Kidney (tissue), 14 donors: Measurements from ENCODE around the gene ENTPD6. TPM values are rescaled to one million over a fixed set of nuclear protein-coding genes. Genes with fewer than 3 reads are reported as not detected.
A peak's percentile ranks its signal among the peaks of the same experiment; 100 is the strongest.

Experiments used
- DNase-seq, 5 donors: peaks; one replicate each; pipeline ENCODE4 v3.0.0-alpha.2; 2013 to 2020
- FAIRE-seq: peaks from 2 replicates; lab custom pipeline; 2012; peaks lifted over from hg19 to GRCh38; lab: Jason Lieb, UNC
- H3K27ac ChIP-seq, 2 donors: one replicate each; pipeline ENCODE4 v1.7.0; 2013; ENCODE audit warnings: low read depth in 2 of 2, low read length in 2 of 2, inconsistent platforms in 1 of 2
- H3K27me3 ChIP-seq: one replicate; pipeline ENCODE4 v1.7.1; 2013; ENCODE audit warnings: low read length, inconsistent platforms; ENCODE audit not compliant: control insufficient read depth, insufficient read depth
- H3K36me3 ChIP-seq, 3 donors: one replicate each; pipeline versions ENCODE4 v1.7.0 to v1.7.1; 2013; ENCODE audit warnings: low read length in 3 of 3, control low read depth in 1 of 3, inconsistent platforms in 1 of 3; ENCODE audit not compliant: insufficient read depth in 3 of 3, control insufficient read depth in 2 of 3
- H3K4me1 ChIP-seq, 3 donors: one replicate each; pipeline versions ENCODE4 v1.7.0 to v1.7.1; 2013; ENCODE audit warnings: low read length in 3 of 3, inconsistent platforms in 1 of 3, low read depth in 1 of 3; ENCODE audit not compliant: control insufficient read depth in 2 of 3, insufficient read depth in 2 of 3
- H3K4me3 ChIP-seq, 3 donors: one replicate each; pipeline versions ENCODE4 v1.7.0 to v1.8.1; 2013; ENCODE audit warnings: low read length in 3 of 3, control low read depth in 1 of 3, inconsistent platforms in 1 of 3
- H3K9ac ChIP-seq, 3 donors: one replicate each; pipeline versions ENCODE4 v1.7.0 to v1.7.1; 2013; ENCODE audit warnings: low read length in 3 of 3, control low read depth in 1 of 3, inconsistent platforms in 1 of 3
- H3K9me3 ChIP-seq, 3 donors: one replicate each; pipeline versions ENCODE4 v1.7.0 to v1.7.1; 2013; ENCODE audit warnings: low read length in 3 of 3, control low read depth in 1 of 3, inconsistent platforms in 1 of 3; ENCODE audit not compliant: control insufficient read depth in 2 of 3, insufficient read depth in 1 of 3
- intact Hi-C: fragments of 100-400 bp; cut with DNase I; formaldehyde crosslinking; loops from one replicate; pipeline ENCODE4 v1.11.1; 2022
- polyA plus RNA-seq: library from polyadenylated mRNA; stranded (reverse); fragments of 350-450 nt; fragmentation: Illumina TruSeq; extraction: RNeasy Lipid Tissue Mini Kit (QIAGEN cat#74804); gene quantifications from one replicate; pipeline ENCODE4 v1.2.3, GENCODE V29; 2014; ENCODE audit warnings: low read depth, low replicate concordance; ENCODE audit not compliant: insufficient read depth
- total RNA-seq: library from RNA; stranded (reverse); fragmentation: NEBNext Ultra II Directional; extraction: Animal tissue kit (Norgen Biotek cat#: 25700); gene quantifications from one replicate; pipeline ENCODE4 v1.2.1, GENCODE V29; 2021
- TF ChIP-seq, protein P1 (sequence below): IDR thresholded peaks from 3 replicates; pipeline ENCODE4 v1.5.1; 2012; ENCODE audit warnings: mild to moderate bottlenecking, moderate library complexity, borderline replicate concordance; ENCODE audit not compliant: insufficient read depth; ENCODE audit errors: extremely low read depth
- donor health status: control.
- donor health status: control.
- donor health status: control.
- donor health status: control.
- donor health status: control.
- donor health status: DM: yes; HTN: yes; CAD: no.
- donor health status: Normal renal cell carcinoma (clear cell type).

ENTPD6 gene
- total and polyA plus RNA-seq, 2 donors from 2014 or later: 59.0 to 95.7 TPM

DNA sequence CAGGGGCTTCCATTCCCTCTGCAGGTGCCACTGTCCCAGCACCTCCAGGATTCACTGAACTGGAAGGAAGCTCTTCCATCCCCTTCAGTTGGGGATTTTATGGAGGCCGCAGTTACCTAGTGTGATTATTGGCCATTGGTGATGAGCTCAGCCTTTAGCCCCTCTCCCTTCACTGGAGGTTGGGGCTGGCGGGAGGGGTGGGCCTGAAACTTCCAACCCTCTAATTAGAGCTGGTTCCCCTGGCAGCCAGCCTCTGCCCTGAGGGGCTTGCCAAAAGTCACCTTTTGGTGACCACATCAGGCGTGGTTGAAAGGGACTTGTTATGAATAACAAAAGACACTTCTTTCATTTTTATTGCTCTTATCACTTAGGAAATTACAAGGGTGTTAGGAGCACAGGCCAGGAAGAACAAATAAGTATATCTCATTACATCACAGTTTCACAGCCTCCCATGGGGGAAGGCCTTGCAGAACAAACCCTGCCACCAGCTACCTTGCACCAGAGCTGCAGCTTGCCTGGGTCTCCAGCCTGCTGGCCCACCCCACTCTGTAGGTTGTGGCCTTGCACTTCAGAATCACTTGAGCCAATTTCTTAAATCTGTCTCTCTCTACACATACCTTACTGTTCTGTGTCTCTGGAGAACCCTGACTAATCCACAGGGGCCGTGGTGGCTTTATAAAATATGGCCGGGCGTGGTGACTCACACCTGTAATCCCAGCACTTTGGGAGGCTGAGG is 57.3 kb downstream of the ENTPD6 start:
- no peak overlapping the region for H3K4me3 ChIP-seq
- no peak overlapping the region for H3K9ac ChIP-seq
- TF ChIP-seq, protein P1, sequence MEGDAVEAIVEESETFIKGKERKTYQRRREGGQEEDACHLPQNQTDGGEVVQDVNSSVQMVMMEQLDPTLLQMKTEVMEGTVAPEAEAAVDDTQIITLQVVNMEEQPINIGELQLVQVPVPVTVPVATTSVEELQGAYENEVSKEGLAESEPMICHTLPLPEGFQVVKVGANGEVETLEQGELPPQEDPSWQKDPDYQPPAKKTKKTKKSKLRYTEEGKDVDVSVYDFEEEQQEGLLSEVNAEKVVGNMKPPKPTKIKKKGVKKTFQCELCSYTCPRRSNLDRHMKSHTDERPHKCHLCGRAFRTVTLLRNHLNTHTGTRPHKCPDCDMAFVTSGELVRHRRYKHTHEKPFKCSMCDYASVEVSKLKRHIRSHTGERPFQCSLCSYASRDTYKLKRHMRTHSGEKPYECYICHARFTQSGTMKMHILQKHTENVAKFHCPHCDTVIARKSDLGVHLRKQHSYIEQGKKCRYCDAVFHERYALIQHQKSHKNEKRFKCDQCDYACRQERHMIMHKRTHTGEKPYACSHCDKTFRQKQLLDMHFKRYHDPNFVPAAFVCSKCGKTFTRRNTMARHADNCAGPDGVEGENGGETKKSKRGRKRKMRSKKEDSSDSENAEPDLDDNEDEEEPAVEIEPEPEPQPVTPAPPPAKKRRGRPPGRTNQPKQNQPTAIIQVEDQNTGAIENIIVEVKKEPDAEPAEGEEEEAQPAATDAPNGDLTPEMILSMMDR: no peak
- intact Hi-C loops: no loop called here
- peaks cover 0 to 2% (median 0%) of the 10 kb centered on the region in 3 donors for H3K36me3 ChIP-seq
- H3K27ac ChIP-seq: peak overlapping the region in 1 of 2 donors; percentile 15
- no peak for DNase-seq
- no peak for FAIRE-seq
- H3K27me3 ChIP-seq: no peaks in the 10 kb centered on the region
- H3K4me1 ChIP-seq: peaks cover 4 to 31% (median 26%) of the 10 kb centered on the region in 3 donors
- no peaks in the 10 kb centered on the region for H3K9me3 ChIP-seq

DNA sequence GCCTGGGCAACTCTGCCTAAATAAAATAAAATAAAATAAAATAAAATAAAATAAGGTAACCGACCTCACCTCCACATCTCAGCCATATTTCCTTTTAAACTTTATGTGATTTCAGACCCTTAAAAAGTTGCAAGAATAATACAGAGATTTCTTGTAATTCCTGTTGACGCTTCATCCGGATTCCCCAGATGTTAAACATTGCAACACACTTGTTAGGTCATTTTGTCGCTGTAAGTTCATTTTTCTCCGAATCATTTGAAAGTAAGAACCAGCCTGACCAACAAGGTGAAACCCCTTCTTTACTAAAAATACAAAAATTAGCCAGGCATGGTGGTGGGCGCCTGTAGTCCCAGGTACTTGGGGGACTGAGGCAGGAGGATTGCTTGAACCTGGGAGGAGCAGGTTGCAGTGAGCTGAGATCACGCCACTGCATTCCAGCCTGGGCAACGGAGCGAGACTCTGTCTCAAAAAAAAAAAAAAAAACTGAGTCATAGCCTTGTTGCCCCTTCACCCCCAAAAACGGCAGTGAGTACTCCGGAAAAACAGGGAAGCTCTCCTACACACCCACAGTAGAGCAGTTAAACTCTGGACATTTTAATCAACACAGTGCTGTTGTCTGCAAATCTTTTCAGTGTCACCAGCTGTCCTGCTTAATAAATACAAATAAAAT is 58.2 kb downstream of the ENTPD6 start:
- no peak for FAIRE-seq

DNA sequence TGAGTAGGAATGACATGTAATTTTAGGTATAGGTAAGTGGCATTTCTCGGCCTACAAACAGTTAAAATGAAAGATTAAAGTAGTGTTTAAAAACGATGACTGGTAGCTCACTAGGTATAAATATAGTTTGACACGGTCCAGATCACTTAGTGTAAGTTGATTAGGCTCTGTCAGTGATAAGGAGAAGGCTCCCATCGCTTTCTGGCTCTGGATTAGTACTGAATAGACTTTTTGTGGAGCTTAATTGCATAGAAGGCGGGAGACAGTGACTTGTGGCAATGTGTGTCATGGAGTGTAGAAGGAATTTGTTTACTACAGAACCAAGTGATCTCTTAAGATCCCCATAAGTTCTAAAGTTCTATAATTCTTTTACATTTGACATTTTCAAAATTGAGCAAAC is 59.1 kb downstream of the ENTPD6 start:
- TF ChIP-seq, protein P1: no peak
- Histone ChIP-seq H3K4me1 (peaks cover 4 to 28% (median 26%) of the 10 kb centered on the region in 3 donors), H3K27me3 (no peaks in the 10 kb centered on the region), H3K36me3 (peaks cover 0 to 2% (median 0%) of the 10 kb centered on the region in 3 donors), H3K27ac (peak overlapping the region; percentile 81 to 88), H3K9ac (no peak overlapping the region), H3K9me3 (no peaks in the 10 kb centered on the region), H3K4me3 (no peak overlapping the region)
- no peak for FAIRE-seq
- peak in 1 of 5 donors; percentile 13 for DNase-seq
- intact Hi-C loops: no loop called here

More for the DNA sequence above, 58.2 kb downstream of the ENTPD6 start:
- Histone ChIP-seq H3K9ac (no peak overlapping the region), H3K4me1 (peaks cover 4 to 34% (median 26%) of the 10 kb centered on the region in 3 donors), H3K27me3 (no peaks in the 10 kb centered on the region), H3K4me3 (no peak overlapping the region), H3K36me3 (peaks cover 0 to 2% (median 0%) of the 10 kb centered on the region in 3 donors), H3K9me3 (no peaks in the 10 kb centered on the region), H3K27ac (no peak overlapping the region)
- intact Hi-C loops: no loop called here
- TF ChIP-seq, protein P1: no peak
- DNase-seq: peak in 3 of 5 donors; percentile 27 to 40 (median 34)
